Measurements from ENCODE around the gene CAP2.

CAP2 gene

GRCh38 chr6:17392978-17393891 lies at the start of gene CAP2:
TSS of gene CAP2 (plus strand) at chr6:17393595. CDS start at chr6:17421556, 27,961 bp downstream.
- no peak for DNase-seq (ENCODE audit: low read depth in 2 of 2)

GRCh38 chr6:17347012-17347411 lies 46.4 kb upstream of the CAP2 start:
- DNase-seq (ENCODE audit: low read depth in 2 of 2) = no peak

GRCh38 chr6:17349427-17349826 lies 44.0 kb upstream of the CAP2 start:
- DNase-seq (ENCODE audit: low read depth in 2 of 2) = no peak

GRCh38 chr6:17352302-17352701 lies 41.1 kb upstream of the CAP2 start:
- no peak for DNase-seq (ENCODE audit: low read depth in 2 of 2)

- DNase-seq (ENCODE audit: low read depth in 2 of 2) = no peak
These were observed 39.8 kb upstream of the CAP2 start for GRCh38 chr6:17353440-17354175.

- DNase-seq (ENCODE audit: low read depth in 2 of 2) = no peak
These were observed 38.5 kb upstream of the CAP2 start for GRCh38 chr6:17354700-17355403.

- DNase-seq (ENCODE audit: low read depth in 2 of 2) = no peak
These were observed 38.0 kb upstream of the CAP2 start for GRCh38 chr6:17355404-17355774.

- DNase-seq (ENCODE audit: low read depth in 2 of 2) = no peak
These were observed 34.9 kb upstream of the CAP2 start for GRCh38 chr6:17358515-17358914.

- DNase-seq (ENCODE audit: low read depth in 2 of 2) = no peak
These were observed 32.8 kb upstream of the CAP2 start for GRCh38 chr6:17360564-17360963.

- DNase-seq (ENCODE audit: low read depth in 2 of 2) = no peak
These were observed 32.4 kb upstream of the CAP2 start for GRCh38 chr6:17361013-17361412.

GRCh38 chr6:17365961-17366360 lies 27.4 kb upstream of the CAP2 start:
- DNase-seq (ENCODE audit: low read depth in 2 of 2) = no peak

GRCh38 chr6:17367868-17368267 lies 25.5 kb upstream of the CAP2 start:
- no peak for DNase-seq (ENCODE audit: low read depth in 2 of 2)

GRCh38 chr6:17381424-17382147 lies 11.8 kb upstream of the CAP2 start:
- no peak for DNase-seq (ENCODE audit: low read depth in 2 of 2)

GRCh38 chr6:17385660-17386059 lies 7.7 kb upstream of the CAP2 start:
- no peak for DNase-seq (ENCODE audit: low read depth in 2 of 2)

- DNase-seq (ENCODE audit: low read depth in 2 of 2) = no peak
These were observed 5.0 kb upstream of the CAP2 start for GRCh38 chr6:17388365-17388764.

GRCh38 chr6:17389274-17389847 lies 4.0 kb upstream of the CAP2 start:
- no peak for DNase-seq (ENCODE audit: low read depth in 2 of 2)

- DNase-seq (ENCODE audit: low read depth in 2 of 2) = no peak
These were observed 3.1 kb upstream of the CAP2 start for GRCh38 chr6:17390276-17390675.

- no peak for DNase-seq (ENCODE audit: low read depth in 2 of 2)
These were observed 1.4 kb upstream of the CAP2 start for GRCh38 chr6:17391976-17392375.

- no peak for DNase-seq (ENCODE audit: low read depth in 2 of 2)
These were observed 667 bp downstream of the CAP2 start for GRCh38 chr6:17393892-17394631.

- DNase-seq (ENCODE audit: low read depth in 2 of 2) = no peak
These were observed 1.7 kb downstream of the CAP2 start for GRCh38 chr6:17395112-17395511.

- DNase-seq (ENCODE audit: low read depth in 2 of 2) = no peak
These were observed 2.9 kb downstream of the CAP2 start for GRCh38 chr6:17396256-17396655.

Measured in activated CD4-positive, alpha-beta T cell treated with anti-CD3 and anti-CD28 coated beads for 24 hours (primary cell).